ENCODE results near the gene TEDDM1. TPM values are rescaled to one million over a fixed set of nuclear protein-coding genes. Genes with fewer than 3 reads are reported as not detected.
A peak's percentile ranks its signal among the peaks of the same experiment; 100 is the strongest.
"Not testable (repeated sequence)": the region's sequence is repeated elsewhere in the genome, so short reads cannot be mapped to it uniquely, and the experiment has no call there.

Gene TEDDM1
- total RNA-seq, 1 donor from 2014 or later: not detected

DNA sequence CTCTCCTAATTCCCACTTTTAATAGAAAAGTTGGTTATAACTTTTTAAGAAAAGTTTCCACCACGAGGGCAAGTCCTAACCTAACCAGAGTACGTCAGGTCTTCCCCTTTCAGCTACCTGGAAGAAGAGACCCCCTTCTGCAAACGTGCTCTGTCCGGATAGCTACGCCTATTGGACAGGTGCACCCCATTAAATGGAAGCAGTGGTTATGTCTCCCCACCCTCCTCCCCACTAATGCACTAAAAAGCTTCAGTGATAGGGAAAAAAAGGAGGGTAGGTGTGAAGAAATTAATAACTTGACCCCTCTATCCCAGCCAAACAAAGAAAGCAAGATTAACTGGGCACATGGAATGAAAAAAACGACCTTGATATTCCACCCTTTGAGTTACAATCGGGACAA lies 16.5 kb downstream of the TEDDM1 start:
- Histone ChIP-seq H3K9me3 (no peaks in the 10 kb centered on the region), H3K27ac (no peak overlapping the region), H3K4me3 (no peak overlapping the region), H3K4me1 (peaks cover 36% of the 10 kb centered on the region), H3K27me3 (ENCODE audit: low read depth) (no peaks in the 10 kb centered on the region), H3K36me3 (peaks cover 79% of the 10 kb centered on the region)
- DNase-seq (no peak), ATAC-seq (no peak)
- TF ChIP-seq, protein P1, sequence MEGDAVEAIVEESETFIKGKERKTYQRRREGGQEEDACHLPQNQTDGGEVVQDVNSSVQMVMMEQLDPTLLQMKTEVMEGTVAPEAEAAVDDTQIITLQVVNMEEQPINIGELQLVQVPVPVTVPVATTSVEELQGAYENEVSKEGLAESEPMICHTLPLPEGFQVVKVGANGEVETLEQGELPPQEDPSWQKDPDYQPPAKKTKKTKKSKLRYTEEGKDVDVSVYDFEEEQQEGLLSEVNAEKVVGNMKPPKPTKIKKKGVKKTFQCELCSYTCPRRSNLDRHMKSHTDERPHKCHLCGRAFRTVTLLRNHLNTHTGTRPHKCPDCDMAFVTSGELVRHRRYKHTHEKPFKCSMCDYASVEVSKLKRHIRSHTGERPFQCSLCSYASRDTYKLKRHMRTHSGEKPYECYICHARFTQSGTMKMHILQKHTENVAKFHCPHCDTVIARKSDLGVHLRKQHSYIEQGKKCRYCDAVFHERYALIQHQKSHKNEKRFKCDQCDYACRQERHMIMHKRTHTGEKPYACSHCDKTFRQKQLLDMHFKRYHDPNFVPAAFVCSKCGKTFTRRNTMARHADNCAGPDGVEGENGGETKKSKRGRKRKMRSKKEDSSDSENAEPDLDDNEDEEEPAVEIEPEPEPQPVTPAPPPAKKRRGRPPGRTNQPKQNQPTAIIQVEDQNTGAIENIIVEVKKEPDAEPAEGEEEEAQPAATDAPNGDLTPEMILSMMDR (IDR thresholded peaks at IDR 0.05): no peak
- intact Hi-C loops (cut with DNase I): no loop called here

DNA sequence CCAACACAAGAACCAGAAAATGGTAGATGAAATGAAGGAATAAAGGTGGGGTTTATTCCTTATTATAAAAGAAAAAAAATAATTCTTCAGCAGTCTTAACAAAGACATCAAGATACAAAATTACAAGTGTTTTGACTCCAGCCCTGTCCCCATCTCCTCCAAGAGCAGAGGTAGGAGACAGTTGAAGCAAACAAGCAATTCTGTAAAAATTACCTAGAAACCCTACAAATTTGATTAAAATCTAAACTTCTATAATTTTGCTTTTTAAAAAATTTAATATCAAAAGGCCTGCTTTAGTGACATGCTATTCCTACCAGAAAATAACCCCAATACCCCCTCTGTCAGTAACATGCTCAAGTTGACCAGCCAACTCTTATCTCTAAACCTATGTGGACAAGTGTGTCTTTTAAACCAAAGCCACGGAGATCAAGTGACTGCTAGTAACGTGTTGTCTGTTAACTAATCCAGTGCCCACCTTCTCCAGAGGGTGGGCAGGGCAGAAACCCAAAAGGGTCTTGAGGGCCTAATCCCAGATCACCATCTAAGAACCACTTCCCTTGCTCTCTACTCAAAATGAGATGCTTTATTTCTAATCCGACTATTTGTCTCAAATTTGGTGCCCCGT lies 17.3 kb downstream of the TEDDM1 start:
- ATAC-seq (no peak), DNase-seq (no peak)
- intact Hi-C loops (cut with DNase I): no loop called here
- H3K36me3 ChIP-seq: peaks cover 71% of the 10 kb centered on the region
- H3K27ac ChIP-seq: peak overlapping the region; percentile 1
- TF ChIP-seq, protein P1 (IDR thresholded peaks at IDR 0.05): no peak
- H3K4me3 ChIP-seq: no peak overlapping the region
- H3K27me3 ChIP-seq (ENCODE audit: low read depth): no peaks in the 10 kb centered on the region
- H3K4me1 ChIP-seq: peaks cover 29% of the 10 kb centered on the region
- H3K9me3 ChIP-seq: no peaks in the 10 kb centered on the region

DNA sequence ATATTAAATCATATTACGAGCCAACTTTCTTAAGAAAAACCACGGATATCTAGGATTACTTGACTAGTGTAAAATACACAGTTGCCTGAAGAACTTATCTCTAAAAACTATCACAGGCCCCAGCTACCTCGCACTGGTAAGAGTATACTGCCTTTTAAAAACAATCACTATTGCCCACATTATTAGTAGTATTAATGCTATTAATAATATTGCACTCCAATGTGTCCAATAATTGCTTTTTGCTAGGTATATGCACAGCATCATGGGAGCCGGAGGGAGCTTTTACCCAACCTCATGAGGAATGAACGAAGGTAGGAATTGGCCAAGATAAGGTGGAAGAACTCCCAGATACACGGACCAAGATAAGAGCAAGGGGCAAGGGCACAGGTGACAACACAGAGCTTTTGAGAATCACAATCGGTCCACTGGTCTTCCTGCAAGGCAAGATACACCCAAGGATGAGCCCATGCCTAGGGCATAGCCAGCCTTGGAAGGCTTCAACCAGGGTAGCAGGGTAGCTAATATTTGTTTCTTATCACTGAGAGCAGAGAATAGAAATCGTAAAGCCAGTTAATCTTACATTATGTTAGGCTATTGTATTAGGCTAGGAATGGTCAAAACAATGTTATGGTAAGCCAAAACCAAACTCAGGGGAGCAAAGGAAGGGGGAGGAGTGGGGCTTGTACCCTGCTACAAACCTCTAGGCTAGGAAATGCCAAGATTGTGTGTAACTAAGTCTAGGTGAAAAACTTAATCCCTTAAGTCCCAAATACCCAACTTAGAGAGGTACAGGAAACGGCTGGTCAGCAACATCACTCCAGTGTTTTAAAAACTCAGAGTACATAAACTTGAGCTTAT lies 18.3 kb downstream of the TEDDM1 start:
- no peaks in the 10 kb centered on the region for H3K27me3 ChIP-seq (ENCODE audit: low read depth)

DNA sequence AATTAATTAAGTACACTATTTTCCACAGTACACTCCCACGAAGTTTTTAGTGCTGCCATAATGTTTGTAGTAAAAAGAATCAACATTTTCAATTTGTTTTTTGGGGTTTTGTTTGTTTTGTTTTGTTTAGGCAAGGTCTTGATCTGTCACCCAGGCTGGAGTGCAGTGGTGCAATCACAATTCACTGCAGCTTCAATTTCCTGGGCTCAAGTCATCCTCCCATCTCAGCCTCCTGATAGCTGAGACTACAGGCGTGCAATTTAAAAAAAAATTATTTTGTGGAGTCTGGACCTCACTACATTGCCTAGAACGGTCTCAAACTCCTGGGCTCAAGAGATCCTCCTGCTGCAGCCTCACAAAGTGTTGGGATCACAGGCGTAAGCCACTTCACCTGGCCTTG lies 20.3 kb downstream of the TEDDM1 start:
- ATAC-seq: peak in 1 of 2 donors; percentile 13
- no peak overlapping the region for H3K27ac ChIP-seq
- peaks cover 41% of the 10 kb centered on the region for H3K36me3 ChIP-seq
- H3K4me1 ChIP-seq: peaks cover under 1% of the 10 kb centered on the region
- intact Hi-C loops (cut with DNase I): no loop called here
- no peak for DNase-seq
- TF ChIP-seq, protein P1 (IDR thresholded peaks at IDR 0.05): no peak
- H3K4me3 ChIP-seq: no peak overlapping the region
- H3K9me3 ChIP-seq: no peaks in the 10 kb centered on the region
- no peaks in the 10 kb centered on the region for H3K27me3 ChIP-seq (ENCODE audit: low read depth)

More for the DNA sequence above, 18.3 kb downstream of the TEDDM1 start:
- Histone ChIP-seq H3K4me3 (no peak overlapping the region), H3K4me1 (peaks cover 20% of the 10 kb centered on the region), H3K9me3 (no peaks in the 10 kb centered on the region), H3K36me3 (peaks cover 61% of the 10 kb centered on the region), H3K27ac (no peak overlapping the region)
- no peak for DNase-seq
- intact Hi-C loops (cut with DNase I): no loop called here
- TF ChIP-seq, protein P1 (IDR thresholded peaks at IDR 0.05): no peak
- peak; percentile 2 to 15 for ATAC-seq

- H3K9me3 ChIP-seq; H3K4me1 ChIP-seq; DNase-seq; H3K27me3 ChIP-seq (ENCODE audit: low read depth); H3K27ac ChIP-seq; H3K4me3 ChIP-seq; intact Hi-C loops (cut with DNase I): not testable (repeated sequence)
- ATAC-seq: peak in 1 of 2 donors; percentile 45
- H3K36me3 ChIP-seq: peaks cover 37% of the 10 kb centered on the region
These were observed 20.7 kb downstream of the TEDDM1 start for GRCh38 chr1:182379781-182380180.
